GM10266 (cell line): Measurements from ENCODE around the gene KY.

Source experiments
- DNase-seq: peaks from one replicate; pipeline ENCODE4 v3.0.0; 2012; ENCODE audit errors: extremely low spot score
- CTCF ChIP-seq: IDR thresholded peaks from 2 replicates; pipeline ENCODE4 v1.5.1; 2012; ENCODE audit warnings: mild to moderate bottlenecking, low read depth; ENCODE audit not compliant: control insufficient read depth, insufficient read depth; ENCODE audit errors: missing control alignments

Gene KY

GRCh38 chr3:134623615-134624245 lies 27.1 kb downstream of the KY start:
- no peak for TF ChIP-seq CTCF
- no peak for DNase-seq

DNA sequence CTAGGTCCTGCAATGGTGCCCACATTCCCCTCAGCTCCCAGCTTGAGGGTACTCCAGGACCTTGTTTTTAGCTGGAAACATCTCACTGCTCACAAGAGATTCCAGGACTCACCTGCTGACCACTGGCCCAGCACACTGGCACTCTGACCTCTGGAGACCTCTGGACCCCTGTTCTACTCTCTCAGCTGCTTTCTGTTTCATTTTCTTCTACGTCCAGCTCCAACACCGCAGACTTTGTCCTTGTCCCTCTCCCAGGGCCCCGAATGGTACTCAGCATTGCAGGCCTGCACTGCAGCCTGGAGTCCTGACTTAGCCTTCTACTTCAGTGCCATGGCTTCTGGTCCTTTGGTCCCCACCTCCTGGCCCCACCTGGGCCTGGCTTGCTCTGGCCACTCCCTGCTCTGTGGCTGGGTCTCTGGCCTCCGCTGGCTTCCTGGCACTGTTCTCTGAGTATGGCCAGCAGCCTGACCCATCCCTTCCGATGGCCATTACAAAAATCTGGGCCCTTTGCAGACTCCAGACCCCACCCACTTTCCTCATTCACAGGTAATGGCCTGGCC lies 27.9 kb downstream of the KY start:
- TF ChIP-seq CTCF, result no peak
- no peak for DNase-seq

DNA sequence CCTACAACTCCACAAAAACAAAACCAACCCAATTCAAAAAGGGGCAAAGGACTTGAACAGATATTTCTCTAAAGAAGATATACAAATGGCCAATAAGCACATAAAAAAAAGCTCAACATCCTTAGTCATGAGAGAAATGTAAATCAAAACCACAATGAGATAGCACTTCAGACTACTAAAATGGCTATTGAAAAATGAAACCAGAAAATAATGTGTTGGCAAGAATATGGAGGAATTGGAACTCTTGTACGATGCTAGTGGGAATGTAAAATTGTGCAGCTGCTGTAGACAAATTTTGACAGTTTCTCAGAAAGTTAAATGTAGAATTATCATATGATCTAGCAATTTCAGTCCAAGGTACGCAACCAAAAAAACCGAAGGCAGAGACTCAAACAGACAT lies 29.0 kb downstream of the KY start:
- no peak for TF ChIP-seq CTCF
- no peak for DNase-seq

- TF ChIP-seq CTCF, result no peak
- DNase-seq, result no peak
Observed at GRCh38 chr3:134620476-134621115, 30.2 kb downstream of the KY start.

GRCh38 chr3:134619884-134620445 lies 30.9 kb downstream of the KY start:
- TF ChIP-seq CTCF, result no peak
- no peak for DNase-seq

- TF ChIP-seq CTCF, result no peak
- no peak for DNase-seq
Observed at GRCh38 chr3:134619301-134619615, 31.6 kb downstream of the KY start.
